K562 (cell line): ENCODE results near the gene AGPAT3. TPM values are rescaled to one million over a fixed set of nuclear protein-coding genes. Genes with fewer than 3 reads are reported as not detected.

ENCODE experiments used
- ADNP ChIP-seq: fragments of 200-800 bp; sonication (Bioruptor generic); IDR thresholded peaks from 2 replicates; pipeline ENCODE4 v1.6.1; 2016; ENCODE audit warnings: missing genetic modification characterization, missing compliant biosample characterization
- BCOR ChIP-seq: fragments of 450-650 bp; IDR thresholded peaks from 2 replicates; pipeline ENCODE4 v1.6.1; 2016
- CHD4 ChIP-seq: fragments of 200-600 bp; sonication (generic); IDR thresholded peaks from 3 replicates; pipeline ENCODE4 v1.6.1; 2012; ENCODE audit warnings: low read depth, mild to moderate bottlenecking, mixed read lengths, low read length, inconsistent platforms; ENCODE audit not compliant: insufficient read depth, insufficient replicate concordance, poor library complexity, severe bottlenecking
- DACH1 ChIP-seq: fragments of 450-650 bp; IDR thresholded peaks from 2 replicates; pipeline ENCODE4 v1.6.1; 2018; ENCODE audit not compliant: partially characterized antibody
- EGR1 ChIP-seq: fragments of 450-650 bp; conservative IDR thresholded peaks from 2 replicates; pipeline ENCODE4 v1.6.1; 2017; ENCODE audit warnings: mild to moderate bottlenecking
- FOXJ3 ChIP-seq: sonication (generic); formaldehyde crosslinking; IDR thresholded peaks from 2 replicates; pipeline ENCODE4 v1.4.0; 2020; ENCODE audit warnings: mild to moderate bottlenecking, missing genetic modification reagents
- KAT2B ChIP-seq: IDR thresholded peaks from one replicate; pipeline ENCODE4 v1.6.1; 2012; ENCODE audit warnings: low read depth, mild to moderate bottlenecking, control low read depth, inconsistent platforms, low read length, moderate library complexity
- MCM5 ChIP-seq: fragments of 450-650 bp; IDR thresholded peaks from 2 replicates; pipeline ENCODE4 v1.6.1; 2016; ENCODE audit warnings: low read depth
- NR1H2 ChIP-seq: sonication (generic); formaldehyde crosslinking; IDR thresholded peaks from 2 replicates; pipeline ENCODE4 v1.4.0; 2020; ENCODE audit warnings: mild to moderate bottlenecking, missing genetic modification reagents
- PATZ1 ChIP-seq: fragments of 250-450 bp; sonication (Bioruptor Pico); IDR thresholded peaks from 2 replicates; pipeline ENCODE4 v1.5.0; 2020; ENCODE audit warnings: mild to moderate bottlenecking, borderline replicate concordance
- PHTF2 ChIP-seq: fragments of 250-450 bp; sonication (Bioruptor Pico); IDR thresholded peaks from 2 replicates; pipeline ENCODE4 v1.5.0; 2021; ENCODE audit warnings: mild to moderate bottlenecking
- RBM22 ChIP-seq: fragments of 200-400 bp; formaldehyde crosslinking; IDR thresholded peaks from 2 replicates; pipeline ENCODE4 v1.6.1; 2018; ENCODE audit warnings: low read length, low read depth; ENCODE audit not compliant: poor library complexity, severe bottlenecking
- RCOR1 ChIP-seq, 2 experiments: IDR thresholded peaks; 2 replicates each; pipeline ENCODE4 v1.6.1; 2012; ENCODE audit warnings: low read depth in 2 of 2, low read length in 2 of 2, borderline replicate concordance in 1 of 2, improper control_type of control experiment in 1 of 2
- SRSF1 ChIP-seq: fragments of 200-400 bp; formaldehyde crosslinking; IDR thresholded peaks from 2 replicates; pipeline ENCODE4 v1.6.1; 2017; ENCODE audit warnings: mild to moderate bottlenecking, low read depth, low read length, moderate library complexity
- TCF7L2 ChIP-seq: fragments of 150-350 bp; IDR thresholded peaks from 2 replicates; pipeline ENCODE4 v1.6.1; 2016; ENCODE audit warnings: low read depth, mild to moderate bottlenecking, low read length, moderate library complexity
- U2AF1 ChIP-seq: fragments of 200-400 bp; formaldehyde crosslinking; optimal IDR thresholded peaks from 2 replicates; pipeline ENCODE3; 2017; ENCODE audit warnings: mild to moderate bottlenecking, low read depth, low read length, moderate library complexity
- USF1 ChIP-seq: sonication (generic); formaldehyde crosslinking; IDR thresholded peaks from 2 replicates; pipeline ENCODE4 v1.9.0; 2022; ENCODE audit warnings: mild to moderate bottlenecking, missing genetic modification reagents
- ZNF699 ChIP-seq: fragments of 250-450 bp; sonication (Bioruptor Pico); IDR thresholded peaks from 2 replicates; pipeline ENCODE4 v1.8.0; 2021; ENCODE audit warnings: mild to moderate bottlenecking, moderate library complexity; ENCODE audit not compliant: insufficient replicate concordance
- polyA plus RNA-seq, 8 experiments: library from polyadenylated mRNA; depleted of rRNA in 4 of 8; stranded (reverse) in 5 of 8; unstranded in 3 of 8; fragments of >200 nt; fragmentation: Nextera tagmentation in 2 of 8; fragmentation: Illumina TruSeq in 1 of 8; extraction: Ambion mirVana in 2 of 8; extraction: Trizol in 1 of 8; gene quantifications; 2 replicates each; pipeline versions ENCODE4 v1.2.1 to v1.2.3, GENCODE V29; 2011 to 2014; ENCODE audit warnings: inconsistent platforms in 1 of 8, missing spikeins in 1 of 8
- total RNA-seq, 7 experiments: library from RNA; depleted of rRNA in 6 of 7; stranded (reverse); fragments of >200 nt in 6 of 7; fragmentation: Illumina TruSeq in 2 of 7; extraction: Trizol in 2 of 7; gene quantifications; 2 replicates each; pipeline versions ENCODE4 v1.2.1 to v1.2.3, GENCODE V29; 2011 to 2021; ENCODE audit warnings: low replicate concordance in 1 of 7
- TF ChIP-seq, protein P1 (sequence below): sonication (generic); formaldehyde crosslinking; IDR thresholded peaks from 2 replicates; pipeline ENCODE4 v1.8.0; 2022; ENCODE audit warnings: mild to moderate bottlenecking, missing genetic modification reagents, borderline replicate concordance
- TF ChIP-seq, protein P2 (sequence below): sonication (generic); formaldehyde crosslinking; IDR thresholded peaks from 2 replicates; pipeline ENCODE4 v1.8.1; 2022; ENCODE audit warnings: missing genetic modification reagents
- TF ChIP-seq, protein P3 (sequence below): fragments of 250-450 bp; sonication (Bioruptor Pico); IDR thresholded peaks from 2 replicates; pipeline ENCODE4 v1.5.0; 2020; ENCODE audit warnings: mild to moderate bottlenecking

AGPAT3 gene
- total and polyA plus RNA-seq, 9 of the 15 experiments (the other 6 are each of a cell fraction or from before 2014, with no cell fraction given): 1.5 to 88.4 (median 35.7) TPM

DNA sequence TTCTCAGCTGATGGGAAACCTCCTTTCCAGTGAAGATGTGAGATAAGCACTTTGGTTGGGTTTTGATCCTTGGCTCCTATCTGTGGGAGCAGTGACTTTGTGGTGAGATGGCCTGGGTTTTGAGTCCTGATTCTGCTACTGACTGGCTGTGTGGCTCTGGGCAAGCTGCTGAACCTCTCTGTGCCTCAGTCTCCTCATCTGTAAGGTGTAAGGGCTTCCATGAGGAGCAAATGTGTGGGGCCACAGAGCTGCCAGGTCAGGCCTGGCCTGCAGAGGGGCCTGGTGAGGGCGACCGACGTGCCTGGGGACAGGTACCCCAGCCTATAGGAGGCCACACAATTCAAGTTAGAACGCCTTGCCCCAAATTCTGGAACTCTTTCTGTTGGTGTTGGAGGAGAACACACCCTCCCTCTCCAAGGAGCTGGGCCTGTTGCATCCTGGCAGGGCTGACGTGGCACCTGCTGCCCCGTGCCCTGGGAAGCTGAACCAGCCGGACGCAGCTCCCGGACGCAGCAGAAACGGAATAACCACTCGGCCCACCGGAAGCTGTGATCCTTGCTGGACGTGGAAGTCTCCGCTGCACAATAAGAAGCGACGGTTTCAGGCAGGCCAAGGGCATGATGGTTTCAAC, 62.7 kb downstream of the AGPAT3 start (continued):
- TF ChIP-seq, protein P1, sequence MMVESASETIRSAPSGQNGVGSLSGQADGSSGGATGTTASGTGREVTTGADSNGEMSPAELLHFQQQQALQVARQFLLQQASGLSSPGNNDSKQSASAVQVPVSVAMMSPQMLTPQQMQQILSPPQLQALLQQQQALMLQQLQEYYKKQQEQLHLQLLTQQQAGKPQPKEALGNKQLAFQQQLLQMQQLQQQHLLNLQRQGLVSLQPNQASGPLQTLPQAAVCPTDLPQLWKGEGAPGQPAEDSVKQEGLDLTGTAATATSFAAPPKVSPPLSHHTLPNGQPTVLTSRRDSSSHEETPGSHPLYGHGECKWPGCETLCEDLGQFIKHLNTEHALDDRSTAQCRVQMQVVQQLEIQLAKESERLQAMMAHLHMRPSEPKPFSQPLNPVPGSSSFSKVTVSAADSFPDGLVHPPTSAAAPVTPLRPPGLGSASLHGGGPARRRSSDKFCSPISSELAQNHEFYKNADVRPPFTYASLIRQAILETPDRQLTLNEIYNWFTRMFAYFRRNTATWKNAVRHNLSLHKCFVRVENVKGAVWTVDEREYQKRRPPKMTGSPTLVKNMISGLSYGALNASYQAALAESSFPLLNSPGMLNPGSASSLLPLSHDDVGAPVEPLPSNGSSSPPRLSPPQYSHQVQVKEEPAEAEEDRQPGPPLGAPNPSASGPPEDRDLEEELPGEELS: no peak
- no peak for TF ChIP-seq CHD4
- TF ChIP-seq PATZ1 (CRISPR knock-in tag): no peak
- TF ChIP-seq TCF7L2: no peak
- TF ChIP-seq U2AF1: no peak
- peak; percentile 86 for TF ChIP-seq ADNP
- TF ChIP-seq PHTF2 (CRISPR knock-in tag): no peak
- TF ChIP-seq BCOR: peak; percentile 93
- TF ChIP-seq DACH1: no peak
- TF ChIP-seq SRSF1: no peak
- TF ChIP-seq ZNF699 (CRISPR knock-in tag): no peak
- TF ChIP-seq, protein P2, sequence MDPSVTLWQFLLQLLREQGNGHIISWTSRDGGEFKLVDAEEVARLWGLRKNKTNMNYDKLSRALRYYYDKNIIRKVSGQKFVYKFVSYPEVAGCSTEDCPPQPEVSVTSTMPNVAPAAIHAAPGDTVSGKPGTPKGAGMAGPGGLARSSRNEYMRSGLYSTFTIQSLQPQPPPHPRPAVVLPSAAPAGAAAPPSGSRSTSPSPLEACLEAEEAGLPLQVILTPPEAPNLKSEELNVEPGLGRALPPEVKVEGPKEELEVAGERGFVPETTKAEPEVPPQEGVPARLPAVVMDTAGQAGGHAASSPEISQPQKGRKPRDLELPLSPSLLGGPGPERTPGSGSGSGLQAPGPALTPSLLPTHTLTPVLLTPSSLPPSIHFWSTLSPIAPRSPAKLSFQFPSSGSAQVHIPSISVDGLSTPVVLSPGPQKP (CRISPR knock-in tag): no peak
- TF ChIP-seq, protein P3, sequence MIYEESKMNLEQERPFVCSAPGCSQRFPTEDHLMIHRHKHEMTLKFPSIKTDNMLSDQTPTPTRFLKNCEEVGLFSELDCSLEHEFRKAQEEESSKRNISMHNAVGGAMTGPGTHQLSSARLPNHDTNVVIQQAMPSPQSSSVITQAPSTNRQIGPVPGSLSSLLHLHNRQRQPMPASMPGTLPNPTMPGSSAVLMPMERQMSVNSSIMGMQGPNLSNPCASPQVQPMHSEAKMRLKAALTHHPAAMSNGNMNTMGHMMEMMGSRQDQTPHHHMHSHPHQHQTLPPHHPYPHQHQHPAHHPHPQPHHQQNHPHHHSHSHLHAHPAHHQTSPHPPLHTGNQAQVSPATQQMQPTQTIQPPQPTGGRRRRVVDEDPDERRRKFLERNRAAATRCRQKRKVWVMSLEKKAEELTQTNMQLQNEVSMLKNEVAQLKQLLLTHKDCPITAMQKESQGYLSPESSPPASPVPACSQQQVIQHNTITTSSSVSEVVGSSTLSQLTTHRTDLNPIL (CRISPR knock-in tag): no peak
- no peak for TF ChIP-seq FOXJ3 (CRISPR knock-in tag)
- TF ChIP-seq RCOR1 (IDR thresholded peaks at IDR 0.05; ENCODE audit: borderline replicate concordance in 1 of 2, low read depth in 2 of 2, low read length in 2 of 2): peak in 1 of 2 experiments; percentile 66; a peak in 1 of 4 replicates
- no peak for TF ChIP-seq USF1
- no peak for TF ChIP-seq RBM22
- TF ChIP-seq NR1H2 (CRISPR knock-in tag): no peak
- no peak for TF ChIP-seq KAT2B
- TF ChIP-seq MCM5: no peak
- TF ChIP-seq EGR1: no peak
